Fibroblast of lung (primary cell): Measurements from ENCODE around the gene THSD7B. TPM values are rescaled to one million over a fixed set of nuclear protein-coding genes. Genes with fewer than 3 reads are reported as not detected.
"Not testable (repeated sequence)": the region's sequence is repeated elsewhere in the genome, so short reads cannot be mapped to it uniquely, and the experiment has no call there.

Experiments
- DNase-seq, 2 donors: peaks; one replicate each; pipeline versions ENCODE4 v3.0.0 to v3.0.0-alpha.2; 2010; ENCODE audit warnings: low read depth in 2 of 2
- H2AFZ ChIP-seq: 2 replicates; pipeline ENCODE4 v1.5.1; 2012; ENCODE audit warnings: low read length, control low read depth, inconsistent platforms
- H3K27ac ChIP-seq: 2 replicates; pipeline ENCODE4 v1.5.1; 2011; ENCODE audit warnings: low read length, control low read depth; ENCODE audit not compliant: insufficient read depth
- H3K27me3 ChIP-seq: 2 replicates; pipeline ENCODE4 v1.5.1; 2011; ENCODE audit warnings: mild to moderate bottlenecking, low read length; ENCODE audit not compliant: control insufficient read depth, insufficient read depth
- H3K36me3 ChIP-seq: 2 replicates; pipeline ENCODE4 v1.5.1; 2011; ENCODE audit warnings: low read length; ENCODE audit not compliant: control insufficient read depth, insufficient read depth
- H3K4me1 ChIP-seq: 2 replicates; pipeline ENCODE4 v1.5.1; 2011; ENCODE audit warnings: low read length; ENCODE audit not compliant: control insufficient read depth, insufficient read depth; ENCODE audit errors: extremely low read depth
- H3K4me2 ChIP-seq: 2 replicates; pipeline ENCODE4 v1.5.1; 2011; ENCODE audit warnings: low read length, control low read depth; ENCODE audit not compliant: insufficient read depth; ENCODE audit errors: extremely low read depth
- H3K4me3 ChIP-seq, 4 experiments: fragments of 200-600 bp in 1 of 4; sonication (generic) in 1 of 4; replicated peaks in 1 of 4; 2 replicates each; pipeline ENCODE4 v1.5.1; 2011 to 2016; ENCODE audit warnings: low read length in 4 of 4, low read depth in 3 of 4, mild to moderate bottlenecking in 3 of 4, control low read depth in 2 of 4, inconsistent platforms in 1 of 4, mixed read lengths in 1 of 4; ENCODE audit not compliant: insufficient read depth in 1 of 4; ENCODE audit errors: control extremely low read depth in 1 of 4
- H3K79me2 ChIP-seq: 2 replicates; pipeline ENCODE4 v1.5.1; 2012; ENCODE audit warnings: mild to moderate bottlenecking, low read length, inconsistent platforms; ENCODE audit not compliant: control insufficient read depth, insufficient read depth
- H3K9ac ChIP-seq: 2 replicates; pipeline ENCODE4 v1.5.1; 2011; ENCODE audit warnings: mild to moderate bottlenecking, low read length, control low read depth; ENCODE audit not compliant: insufficient read depth
- H3K9me3 ChIP-seq: 2 replicates; pipeline ENCODE4 v1.5.1; 2012; ENCODE audit warnings: low read depth, low read length; ENCODE audit not compliant: control insufficient read depth, insufficient read depth
- H4K20me1 ChIP-seq: 2 replicates; pipeline ENCODE4 v1.5.1; 2011; ENCODE audit warnings: low read length; ENCODE audit not compliant: control insufficient read depth, insufficient read depth; ENCODE audit errors: extremely low read depth
- CTCF ChIP-seq, 2 donors: IDR thresholded peaks in 1 of 2; conservative IDR thresholded peaks in 1 of 2; 1 replicate in 1 of 2; 2 replicates in 1 of 2; pipeline ENCODE4 v1.5.1; 2011 to 2012; ENCODE audit warnings: low read length in 2 of 2, control low read depth in 1 of 2, inconsistent platforms in 1 of 2, low read depth in 1 of 2, mild to moderate bottlenecking in 1 of 2
- EZH2 ChIP-seq: IDR thresholded peaks from 2 replicates; pipeline ENCODE4 v1.5.1; 2012; ENCODE audit warnings: low read length, control low read depth, mild to moderate bottlenecking; ENCODE audit errors: missing control alignments
- polyA plus RNA-seq, 2 donors: library from polyadenylated mRNA; depleted of rRNA in 1 of 2; stranded (reverse) in 1 of 2; unstranded in 1 of 2; fragments of >200 nt; gene quantifications; 2 replicates each; pipeline ENCODE4 v1.2.1, GENCODE V29; 2011 to 2012; ENCODE audit warnings: missing spikeins in 1 of 2
- total RNA-seq: library from RNA; depleted of rRNA; stranded (reverse); fragments of >200 nt; gene quantifications from 2 replicates; pipeline ENCODE4 v1.2.1, GENCODE V29; 2014

The THSD7B gene
- total and polyA plus RNA-seq, 2 donors (not counting 1 experiment from before 2014, with no cell fraction given): under 0.01 TPM; not detected in 1

GRCh38 chr2:137547842-137548241 is 782.5 kb downstream of the THSD7B start:
- no peak overlapping the region for H3K27ac ChIP-seq
- H3K9me3 ChIP-seq: no peaks in the 10 kb centered on the region
- no peaks in the 10 kb centered on the region for H4K20me1 ChIP-seq
- H3K4me1 ChIP-seq: no peaks in the 10 kb centered on the region
- no peak for TF ChIP-seq CTCF (conservative IDR thresholded peaks at IDR 0.05 in 1 of 2, IDR thresholded peaks at IDR 0.05 in 1 of 2; ENCODE audit: low read depth in 1 of 2, low read length in 2 of 2)
- no peak for TF ChIP-seq EZH2
- H3K4me3 ChIP-seq: no peak overlapping the region
- no peak overlapping the region for H3K9ac ChIP-seq
- H2AFZ ChIP-seq: no peak overlapping the region
- H3K27me3 ChIP-seq: no peaks in the 10 kb centered on the region
- H3K4me2 ChIP-seq: no peak overlapping the region
- no peaks in the 10 kb centered on the region for H3K36me3 ChIP-seq
- no peak for DNase-seq
- H3K79me2 ChIP-seq: no peaks in the 10 kb centered on the region

GRCh38 chr2:137566387-137566786 is 801.0 kb downstream of the THSD7B start:
- no peak for DNase-seq
- H3K4me1 ChIP-seq: no peaks in the 10 kb centered on the region
- no peaks in the 10 kb centered on the region for H4K20me1 ChIP-seq
- H3K36me3 ChIP-seq: no peaks in the 10 kb centered on the region
- no peak overlapping the region for H3K9ac ChIP-seq
- H3K4me3 ChIP-seq: no peak overlapping the region
- H3K27me3 ChIP-seq: no peaks in the 10 kb centered on the region
- no peak for TF ChIP-seq CTCF (conservative IDR thresholded peaks at IDR 0.05 in 1 of 2, IDR thresholded peaks at IDR 0.05 in 1 of 2; ENCODE audit: low read depth in 1 of 2, low read length in 2 of 2)
- no peak for TF ChIP-seq EZH2
- no peaks in the 10 kb centered on the region for H3K79me2 ChIP-seq
- H3K4me2 ChIP-seq: no peak overlapping the region
- no peaks in the 10 kb centered on the region for H3K9me3 ChIP-seq
- H3K27ac ChIP-seq: no peak overlapping the region
- no peak overlapping the region for H2AFZ ChIP-seq

- H3K36me3 ChIP-seq: no peaks in the 10 kb centered on the region
- H3K79me2 ChIP-seq: no peaks in the 10 kb centered on the region
- H4K20me1 ChIP-seq: no peaks in the 10 kb centered on the region
- no peaks in the 10 kb centered on the region for H3K27me3 ChIP-seq
- H3K27ac ChIP-seq: no peak overlapping the region
- no peaks in the 10 kb centered on the region for H3K4me1 ChIP-seq
- no peak overlapping the region for H2AFZ ChIP-seq
- H3K9me3 ChIP-seq: no peaks in the 10 kb centered on the region
- H3K9ac ChIP-seq: no peak overlapping the region
- no peak overlapping the region for H3K4me2 ChIP-seq
- TF ChIP-seq CTCF (conservative IDR thresholded peaks at IDR 0.05 in 1 of 2, IDR thresholded peaks at IDR 0.05 in 1 of 2; ENCODE audit: low read depth in 1 of 2, low read length in 2 of 2): no peak
- no peak for TF ChIP-seq EZH2
- DNase-seq: no peak
- no peak overlapping the region for H3K4me3 ChIP-seq
These were observed 805.1 kb downstream of the THSD7B start for GRCh38 chr2:137570484-137570883.

- not testable (repeated sequence) for H3K9ac ChIP-seq, H4K20me1 ChIP-seq, DNase-seq, H3K79me2 ChIP-seq, H3K4me1 ChIP-seq, H3K27me3 ChIP-seq, H2AFZ ChIP-seq, H3K27ac ChIP-seq, H3K4me2 ChIP-seq, H3K4me3 ChIP-seq, H3K9me3 ChIP-seq, H3K36me3 ChIP-seq
These were observed 822.5 kb downstream of the THSD7B start for GRCh38 chr2:137587834-137588233.

GRCh38 chr2:137588578-137588977 is 823.2 kb downstream of the THSD7B start:
- H3K36me3 ChIP-seq, H3K4me1 ChIP-seq, H3K9ac ChIP-seq, H3K4me2 ChIP-seq, H3K4me3 ChIP-seq, H3K79me2 ChIP-seq, DNase-seq, H3K27me3 ChIP-seq, H4K20me1 ChIP-seq, H3K9me3 ChIP-seq, H3K27ac ChIP-seq, H2AFZ ChIP-seq: not testable (repeated sequence)
